H7 (cell line): ENCODE results near the gene TRIM7. TPM values are rescaled to one million over a fixed set of nuclear protein-coding genes. Genes with fewer than 3 reads are reported as not detected.

Source experiments
- DNase-seq: peaks from one replicate; pipeline ENCODE4 v3.0.0; 2012
- H3K27me3 ChIP-seq: 2 replicates; pipeline ENCODE4 v1.6.0; 2011; ENCODE audit warnings: mild to moderate bottlenecking, low read length; ENCODE audit not compliant: control insufficient read depth, insufficient read depth
- H3K36me3 ChIP-seq: replicated peaks from 2 replicates; pipeline ENCODE4 v1.5.1; 2011; ENCODE audit warnings: low read length; ENCODE audit not compliant: control insufficient read depth, insufficient read depth
- H3K4me3 ChIP-seq: 2 replicates; pipeline ENCODE4 v1.5.1; 2011; ENCODE audit warnings: low read depth, mild to moderate bottlenecking, control low read depth, low read length, moderate library complexity; ENCODE audit not compliant: insufficient read depth
- total RNA-seq: library from RNA; depleted of rRNA; stranded (reverse); fragments of >200 nt; shearing (Covaris generic); gene quantifications from 2 replicates; pipeline ENCODE4 v1.2.3, GENCODE V29; 2014

The TRIM7 gene
- total RNA-seq, 1 experiment from 2014 or later = 0.07 TPM

DNA sequence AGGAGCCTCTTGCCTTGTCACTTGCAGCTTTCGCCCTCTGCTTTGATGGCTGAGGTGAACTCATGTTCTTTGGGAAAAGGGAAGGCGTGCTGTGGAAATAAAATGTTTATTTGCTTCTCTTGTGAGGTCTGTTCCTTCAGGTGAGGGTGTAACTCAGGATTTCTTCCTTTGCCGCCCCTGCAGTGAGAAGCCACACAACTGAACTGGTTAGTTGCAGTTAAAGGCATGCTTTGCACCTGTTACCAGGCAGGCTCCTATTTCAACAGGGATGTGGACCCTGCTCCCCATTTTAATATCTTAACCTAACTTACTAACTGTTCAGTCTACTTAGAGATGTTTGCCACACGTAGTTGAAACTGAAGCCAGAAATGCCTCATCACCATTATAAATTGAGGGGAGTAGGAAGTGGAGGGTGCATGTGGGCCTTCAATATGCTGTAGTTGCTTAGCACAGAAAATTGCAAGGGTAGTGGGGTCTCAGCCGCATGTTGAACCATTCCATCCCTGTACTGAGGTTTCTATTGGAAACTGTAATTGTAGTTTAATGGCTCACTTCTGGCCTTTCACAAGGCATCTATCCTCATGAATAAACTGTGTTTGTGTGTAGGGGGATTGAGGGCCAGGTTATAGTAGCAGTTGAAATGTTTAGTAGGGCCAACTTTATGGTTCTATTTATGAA lies 30.8 kb upstream of the TRIM7 start:
- H3K36me3 ChIP-seq = peaks cover 52% of the 10 kb centered on the region
- no peak overlapping the region for H3K4me3 ChIP-seq
- DNase-seq = no peak
- no peaks in the 10 kb centered on the region for H3K27me3 ChIP-seq

DNA sequence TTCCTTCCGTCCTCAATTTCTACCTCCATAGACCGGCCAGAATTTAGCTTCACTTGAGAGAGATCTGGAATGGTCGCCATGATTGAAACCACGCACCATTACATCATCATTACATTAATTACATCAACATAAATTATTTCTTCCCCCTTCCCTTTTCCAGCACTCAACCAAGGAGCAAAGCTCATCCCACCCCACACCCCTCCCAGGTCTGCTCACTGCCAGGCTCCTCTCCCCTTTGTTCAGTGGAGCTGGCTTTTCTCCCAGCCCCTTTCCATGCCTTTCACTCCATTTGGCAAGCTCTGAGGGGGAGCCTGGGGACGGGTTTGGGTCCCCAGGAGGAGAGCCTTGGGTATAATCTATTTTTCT lies 30.3 kb upstream of the TRIM7 start:
- H3K4me3 ChIP-seq = no peak overlapping the region
- H3K27me3 ChIP-seq = no peaks in the 10 kb centered on the region
- peak; percentile 62 for DNase-seq
- H3K36me3 ChIP-seq = peaks cover 52% of the 10 kb centered on the region

DNA sequence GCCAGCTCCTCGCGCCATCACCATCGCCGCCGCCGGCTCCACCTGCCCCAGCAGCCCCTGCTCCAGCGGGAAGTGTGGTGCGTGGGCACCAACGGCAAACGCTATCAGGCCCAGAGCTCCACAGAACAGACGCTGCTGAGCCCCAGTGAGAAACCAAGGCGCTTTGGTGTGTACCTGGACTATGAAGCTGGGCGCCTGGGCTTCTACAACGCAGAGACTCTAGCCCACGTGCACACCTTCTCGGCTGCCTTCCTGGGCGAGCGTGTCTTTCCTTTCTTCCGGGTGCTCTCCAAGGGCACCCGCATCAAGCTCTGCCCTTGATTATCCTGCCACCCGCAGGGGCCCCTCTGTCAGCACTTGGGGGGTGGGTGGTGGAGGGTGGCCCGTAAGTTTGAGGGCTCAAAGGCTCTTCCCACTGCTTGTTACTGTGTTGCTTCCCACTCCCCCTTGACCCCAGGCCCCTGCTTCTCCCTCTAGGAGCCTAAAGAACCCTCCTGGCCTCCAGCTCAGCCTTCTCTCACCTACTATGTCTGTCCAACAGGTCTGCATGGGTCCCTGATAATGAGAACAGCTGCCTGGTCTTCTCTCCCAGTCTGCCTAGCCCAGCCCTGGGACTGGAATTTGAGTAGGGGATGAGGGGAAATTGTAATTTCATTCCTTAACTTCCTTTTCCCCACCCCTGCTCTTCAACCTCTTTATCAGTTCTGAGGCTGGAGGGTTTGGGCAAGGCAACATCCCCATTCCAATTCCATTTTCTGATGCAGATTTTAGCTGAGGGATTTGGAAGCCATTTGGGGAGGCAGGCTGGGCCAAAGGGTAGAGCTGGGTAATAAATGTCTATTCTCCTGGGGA lies 29.7 kb upstream of the TRIM7 start:
- H3K4me3 ChIP-seq = no peak overlapping the region
- DNase-seq = no peak
- H3K36me3 ChIP-seq = peaks cover 50% of the 10 kb centered on the region
- no peaks in the 10 kb centered on the region for H3K27me3 ChIP-seq

DNA sequence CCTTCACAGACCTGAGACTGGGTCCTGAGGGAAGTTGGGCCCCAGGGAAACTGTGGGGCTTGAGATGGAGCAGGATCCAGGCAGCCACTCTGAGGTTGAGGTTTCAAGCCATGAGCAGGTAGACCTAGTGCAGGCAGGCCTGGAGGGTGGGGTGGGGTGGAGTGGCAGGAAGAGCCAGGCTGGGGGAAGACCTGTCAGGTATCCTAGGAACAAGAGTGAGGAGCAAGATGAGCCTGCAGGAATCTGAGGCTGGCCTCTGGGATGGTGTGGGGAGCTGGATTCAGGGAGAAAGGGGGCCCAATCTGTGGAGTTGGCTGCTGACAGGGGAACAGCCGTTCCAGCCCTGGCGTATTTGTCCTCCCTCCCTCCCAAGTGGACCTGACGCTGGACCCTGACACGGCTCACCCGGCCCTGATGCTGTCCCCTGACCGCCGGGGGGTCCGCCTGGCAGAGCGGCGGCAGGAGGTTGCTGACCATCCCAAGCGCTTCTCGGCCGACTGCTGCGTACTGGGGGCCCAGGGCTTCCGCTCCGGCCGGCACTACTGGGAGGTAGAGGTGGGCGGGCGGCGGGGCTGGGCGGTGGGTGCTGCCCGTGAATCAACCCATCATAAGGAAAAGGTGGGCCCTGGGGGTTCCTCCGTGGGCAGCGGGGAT lies 28.9 kb upstream of the TRIM7 start:
- H3K4me3 ChIP-seq = no peak overlapping the region
- peaks cover 45% of the 10 kb centered on the region for H3K36me3 ChIP-seq

DNA sequence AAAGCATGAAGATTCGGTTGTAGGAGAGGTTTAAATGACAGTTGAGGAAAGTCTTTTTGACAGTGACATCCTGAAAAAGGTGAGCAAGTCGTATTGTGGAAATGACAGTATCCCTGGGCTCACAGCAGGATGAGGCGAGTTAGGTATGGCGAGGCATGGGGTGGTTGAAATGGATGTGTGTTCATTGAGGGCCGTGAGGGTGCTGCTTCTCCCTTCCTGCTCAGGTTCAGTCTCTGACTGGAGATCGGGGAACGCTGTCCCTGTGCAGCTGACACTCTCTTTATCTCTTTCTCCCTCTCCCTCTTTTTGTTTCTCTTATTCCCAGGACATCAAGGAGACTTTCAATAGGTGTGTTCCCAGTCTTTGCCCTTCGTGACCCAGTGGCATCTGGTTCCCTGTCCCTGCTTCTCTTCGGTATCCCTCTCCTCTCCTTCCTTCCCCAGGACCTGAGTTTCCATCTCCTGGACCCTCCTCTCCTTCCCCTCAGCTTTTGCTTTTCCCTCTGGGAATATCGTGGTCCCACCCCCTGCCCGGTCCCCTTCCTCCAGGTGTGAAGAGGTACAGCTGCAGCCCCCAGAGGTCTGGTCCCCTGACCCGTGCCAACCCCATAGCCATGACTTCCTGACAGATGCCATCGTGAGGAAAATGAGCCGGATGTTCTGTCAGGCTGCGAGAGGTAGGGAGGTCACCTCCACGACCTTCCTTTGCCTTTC lies 28.2 kb upstream of the TRIM7 start:
- H3K27me3 ChIP-seq = no peaks in the 10 kb centered on the region
- DNase-seq = peak; percentile 45
- H3K36me3 ChIP-seq = peaks cover 38% of the 10 kb centered on the region
- H3K4me3 ChIP-seq = no peak overlapping the region

More for the DNA sequence above, 28.9 kb upstream of the TRIM7 start:
- H3K27me3 ChIP-seq = no peaks in the 10 kb centered on the region
- peak; percentile 72 for DNase-seq

DNA sequence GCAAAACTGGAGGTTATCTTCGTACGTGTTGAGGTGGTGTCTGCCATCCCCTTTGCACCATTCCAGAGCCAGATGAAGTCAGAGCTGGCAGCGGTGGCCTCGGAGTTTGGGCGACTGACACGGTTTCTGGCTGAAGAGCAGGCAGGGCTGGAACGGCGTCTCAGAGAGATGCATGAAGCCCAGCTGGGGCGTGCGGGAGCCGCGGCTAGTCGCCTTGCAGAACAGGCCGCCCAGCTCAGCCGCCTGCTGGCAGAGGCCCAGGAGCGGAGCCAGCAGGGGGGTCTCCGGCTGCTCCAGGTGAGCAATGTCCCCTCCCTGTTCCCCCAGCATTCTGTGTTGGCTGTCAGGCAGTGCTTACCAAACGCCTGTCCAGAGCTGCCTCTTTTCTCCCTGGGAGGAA lies 27.6 kb upstream of the TRIM7 start:
- DNase-seq = peak; percentile 61
- no peaks in the 10 kb centered on the region for H3K27me3 ChIP-seq
- no peak overlapping the region for H3K4me3 ChIP-seq
- H3K36me3 ChIP-seq = peaks cover 32% of the 10 kb centered on the region

DNA sequence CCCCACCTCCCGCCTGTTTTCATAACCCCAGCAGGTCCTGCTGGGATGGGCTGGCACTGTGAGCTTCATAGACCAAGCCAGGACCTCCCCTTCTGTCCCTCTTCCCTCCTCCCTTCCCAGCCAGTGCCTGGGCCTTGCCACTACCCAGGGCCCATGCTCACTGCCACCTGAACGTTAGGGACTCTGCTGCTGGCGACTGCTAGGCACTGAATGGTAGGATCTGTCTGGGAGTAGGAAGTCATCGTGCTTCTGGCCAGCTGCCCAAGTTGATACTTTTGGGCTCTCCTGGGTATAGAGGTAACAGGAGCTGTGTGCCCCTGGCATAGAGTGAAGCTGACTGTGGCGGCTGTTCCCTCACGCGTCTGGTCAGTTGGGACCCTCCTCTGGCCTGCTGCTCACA lies 26.4 kb upstream of the TRIM7 start:
- no peaks in the 10 kb centered on the region for H3K27me3 ChIP-seq
- no peak overlapping the region for H3K4me3 ChIP-seq
- peaks cover 21% of the 10 kb centered on the region for H3K36me3 ChIP-seq
- DNase-seq = no peak

DNA sequence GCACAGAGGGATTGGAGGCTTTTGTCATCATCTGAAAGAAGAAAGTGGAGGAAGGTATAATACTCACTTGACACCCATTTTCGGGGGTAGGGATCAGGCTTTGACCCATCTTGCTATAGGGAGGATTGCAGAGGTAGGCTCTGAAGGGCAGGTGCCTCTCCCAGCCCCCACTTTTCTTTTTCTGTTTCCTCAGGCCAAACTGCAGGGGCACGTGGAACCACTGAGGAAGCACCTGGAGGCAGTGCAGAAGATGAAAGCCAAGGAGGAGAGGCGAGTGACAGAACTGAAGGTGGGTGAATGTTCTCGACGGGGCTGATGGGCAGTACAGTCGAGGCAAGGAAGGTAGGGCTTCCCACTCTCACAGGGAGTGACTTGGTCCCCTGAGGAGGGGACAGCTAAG lies 25.6 kb upstream of the TRIM7 start:
- no peak overlapping the region for H3K4me3 ChIP-seq
- no peaks in the 10 kb centered on the region for H3K27me3 ChIP-seq
- H3K36me3 ChIP-seq = peaks cover 13% of the 10 kb centered on the region
- DNase-seq = no peak

DNA sequence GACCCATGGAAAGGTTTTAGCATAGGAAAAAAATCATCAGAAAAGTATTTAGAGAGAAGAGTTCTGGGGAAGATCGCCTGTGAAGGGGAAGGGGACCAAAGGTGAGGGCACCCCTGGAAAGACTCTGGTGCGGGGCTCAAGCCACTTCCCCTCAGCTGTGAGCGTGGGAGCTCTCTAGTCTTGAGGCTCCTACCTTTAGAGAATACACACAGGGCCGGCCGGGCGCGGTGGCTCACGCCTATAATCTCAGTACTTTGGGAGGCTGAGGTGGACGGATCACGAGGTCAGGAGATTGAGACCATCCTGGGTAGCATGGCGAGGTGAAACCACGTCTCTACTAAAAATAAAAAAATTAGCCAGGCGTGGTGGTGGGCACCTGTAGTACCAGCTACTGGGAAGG lies 25.0 kb upstream of the TRIM7 start:
- Histone ChIP-seq H3K36me3 (peaks cover 14% of the 10 kb centered on the region), H3K27me3 (no peaks in the 10 kb centered on the region), H3K4me3 (no peak overlapping the region)
- DNase-seq = no peak

DNA sequence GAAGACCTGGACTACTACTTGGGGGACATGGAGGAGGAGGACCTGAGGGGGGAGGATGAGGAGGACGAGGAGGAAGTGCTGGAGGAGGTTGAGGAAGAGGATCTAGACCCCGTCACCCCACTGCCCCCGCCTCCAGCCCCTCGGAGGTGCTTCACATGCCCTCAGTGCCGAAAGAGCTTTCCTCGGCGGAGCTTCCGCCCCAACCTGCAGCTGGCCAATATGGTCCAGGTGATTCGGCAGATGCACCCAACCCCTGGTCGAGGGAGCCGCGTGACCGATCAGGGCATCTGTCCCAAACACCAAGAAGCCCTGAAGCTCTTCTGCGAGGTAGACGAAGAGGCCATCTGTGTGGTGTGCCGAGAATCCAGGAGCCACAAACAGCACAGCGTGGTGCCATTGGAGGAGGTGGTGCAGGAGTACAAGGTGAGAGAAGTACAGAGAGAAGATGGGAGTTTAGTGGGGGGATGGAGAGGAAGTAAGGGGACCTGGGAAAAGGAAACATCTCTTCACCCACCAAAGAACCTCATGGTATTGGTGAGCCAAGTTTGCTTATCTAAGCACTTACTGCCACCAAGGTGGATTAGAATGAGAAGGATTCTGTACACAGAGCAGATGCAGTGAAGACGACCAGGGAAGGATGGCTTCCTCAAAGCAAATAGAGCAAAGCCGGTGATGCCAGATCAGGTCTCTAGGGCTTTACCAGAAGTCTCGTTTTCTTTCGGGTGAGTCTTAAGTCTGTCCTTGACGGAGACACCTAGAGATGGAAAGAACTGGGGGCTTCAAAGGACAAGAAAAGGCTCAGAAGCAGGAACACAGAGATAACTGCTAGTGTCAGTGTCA lies 19.6 kb upstream of the TRIM7 start:
- peaks cover 5% of the 10 kb centered on the region for H3K36me3 ChIP-seq
- peak overlapping the region; percentile 90 for H3K4me3 ChIP-seq
- no peaks in the 10 kb centered on the region for H3K27me3 ChIP-seq
- no peak for DNase-seq

DNA sequence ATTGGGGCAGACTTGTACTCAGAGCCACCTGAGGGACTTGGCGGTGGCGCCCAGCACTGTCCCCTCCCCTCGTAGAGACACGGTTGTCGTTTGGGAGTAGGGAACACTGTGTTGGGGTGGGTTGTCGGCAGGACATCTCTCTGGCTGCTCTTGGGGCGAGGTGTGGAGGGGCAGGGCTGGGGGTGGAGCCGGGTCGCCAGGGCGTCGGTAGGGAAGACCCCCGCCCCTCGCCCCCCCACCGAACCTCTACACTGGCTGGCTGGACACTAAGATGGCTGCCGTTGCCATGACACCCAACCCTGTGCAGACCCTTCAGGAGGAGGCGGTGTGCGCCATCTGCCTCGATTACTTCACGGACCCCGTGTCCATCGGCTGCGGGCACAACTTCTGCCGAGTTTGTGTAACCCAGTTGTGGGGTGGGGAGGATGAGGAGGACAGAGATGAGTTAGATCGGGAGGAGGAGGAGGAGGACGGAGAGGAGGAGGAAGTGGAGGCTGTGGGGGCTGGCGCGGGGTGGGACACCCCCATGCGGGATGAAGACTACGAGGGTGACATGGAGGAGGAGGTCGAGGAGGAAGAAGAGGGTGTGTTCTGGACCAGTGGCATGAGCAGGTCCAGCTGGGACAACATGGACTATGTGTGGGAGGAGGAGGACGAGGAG lies 18.9 kb upstream of the TRIM7 start:
- no peaks in the 10 kb centered on the region for H3K27me3 ChIP-seq
- DNase-seq = peak; percentile 93
- peak overlapping the region; percentile 90 for H3K4me3 ChIP-seq
- H3K36me3 ChIP-seq = peaks cover 3% of the 10 kb centered on the region

DNA sequence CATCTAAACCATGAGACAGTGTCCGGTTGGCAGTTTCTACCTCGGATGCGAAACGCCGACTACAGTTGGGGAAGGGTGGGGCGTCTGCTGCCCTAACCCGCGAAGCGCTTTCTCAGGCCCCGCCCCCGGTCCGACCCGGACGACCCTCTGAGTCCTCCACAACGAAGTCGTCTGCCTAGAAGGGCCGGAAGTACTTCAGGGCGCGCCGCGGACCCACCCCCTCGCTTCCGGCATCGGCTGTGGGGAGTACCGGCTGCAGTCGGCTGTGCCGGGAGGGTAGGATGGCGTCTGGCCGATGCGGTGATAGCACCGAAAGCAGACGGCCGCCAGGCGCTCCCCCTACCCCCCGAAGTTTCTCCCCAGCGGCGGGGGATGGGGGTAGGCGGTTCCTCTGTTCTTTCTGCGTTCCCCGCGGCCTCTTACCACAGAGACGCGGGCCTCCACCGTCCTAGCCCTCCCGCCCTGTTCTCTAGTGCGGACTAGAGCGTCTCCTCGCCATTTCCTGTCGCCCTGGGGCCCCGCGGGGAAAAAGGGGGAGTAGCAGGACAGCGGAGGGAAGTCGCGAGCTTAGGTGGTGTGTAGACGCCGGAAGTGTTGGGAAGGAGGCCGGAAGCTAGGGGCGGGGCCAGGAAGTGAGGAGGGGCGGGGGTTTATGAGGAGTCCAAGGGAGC lies 18.2 kb upstream of the TRIM7 start, which contains the start of gene TRIM41:
Gene TRIM41, plus strand, starts transcription at position 224 of the 671 bp plus-strand sequence. CDS start 719 bp downstream, outside the sequence.
- H3K36me3 ChIP-seq = peaks cover 3% of the 10 kb centered on the region
- H3K27me3 ChIP-seq = no peaks in the 10 kb centered on the region
- peak; percentile 94 for DNase-seq
- H3K4me3 ChIP-seq = peak within 1 kb of the TSS; percentile 90

DNA sequence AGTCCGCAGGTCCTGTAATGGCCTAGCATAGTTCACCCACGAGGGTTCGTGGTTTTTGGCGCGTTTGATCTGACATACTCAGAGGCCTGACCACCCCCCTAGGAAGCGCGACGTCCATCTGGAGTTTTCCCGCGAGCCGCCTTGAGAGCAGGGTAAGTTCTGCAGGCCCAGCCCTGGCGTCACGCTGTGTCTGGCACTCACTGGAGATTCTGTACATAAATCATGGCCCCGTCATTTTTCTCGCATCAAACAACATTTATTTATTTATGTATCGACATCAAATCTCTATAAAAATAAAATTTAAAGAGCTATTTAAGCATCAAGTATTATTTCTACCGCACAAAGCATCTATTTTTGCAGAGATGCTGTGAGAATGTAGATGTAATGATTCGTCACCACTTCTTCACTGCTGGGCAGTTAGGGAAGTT lies 17.6 kb upstream of the TRIM7 start:
- H3K27me3 ChIP-seq = no peaks in the 10 kb centered on the region; the same call in 1 of the 2 replicates
- peak overlapping the region; percentile 90 for H3K4me3 ChIP-seq
- peaks cover 3% of the 10 kb centered on the region for H3K36me3 ChIP-seq
- no peak for DNase-seq
